Stimulated activated CD4-positive, alpha-beta T cell treated with anti-CD3 and anti-CD28 coated beads, Interleukin-1b, Interleukin-23, amount 100 ng/mL, for 24 hours (primary cell): ENCODE results near the gene PARD6G.

Experiments used
- DNase-seq, 4 experiments: peaks; one replicate each; pipeline ENCODE4 v3.0.0-alpha.2; 2020; ENCODE audit warnings: low read depth in 4 of 4, low spot score in 1 of 4

The PARD6G gene

DNA sequence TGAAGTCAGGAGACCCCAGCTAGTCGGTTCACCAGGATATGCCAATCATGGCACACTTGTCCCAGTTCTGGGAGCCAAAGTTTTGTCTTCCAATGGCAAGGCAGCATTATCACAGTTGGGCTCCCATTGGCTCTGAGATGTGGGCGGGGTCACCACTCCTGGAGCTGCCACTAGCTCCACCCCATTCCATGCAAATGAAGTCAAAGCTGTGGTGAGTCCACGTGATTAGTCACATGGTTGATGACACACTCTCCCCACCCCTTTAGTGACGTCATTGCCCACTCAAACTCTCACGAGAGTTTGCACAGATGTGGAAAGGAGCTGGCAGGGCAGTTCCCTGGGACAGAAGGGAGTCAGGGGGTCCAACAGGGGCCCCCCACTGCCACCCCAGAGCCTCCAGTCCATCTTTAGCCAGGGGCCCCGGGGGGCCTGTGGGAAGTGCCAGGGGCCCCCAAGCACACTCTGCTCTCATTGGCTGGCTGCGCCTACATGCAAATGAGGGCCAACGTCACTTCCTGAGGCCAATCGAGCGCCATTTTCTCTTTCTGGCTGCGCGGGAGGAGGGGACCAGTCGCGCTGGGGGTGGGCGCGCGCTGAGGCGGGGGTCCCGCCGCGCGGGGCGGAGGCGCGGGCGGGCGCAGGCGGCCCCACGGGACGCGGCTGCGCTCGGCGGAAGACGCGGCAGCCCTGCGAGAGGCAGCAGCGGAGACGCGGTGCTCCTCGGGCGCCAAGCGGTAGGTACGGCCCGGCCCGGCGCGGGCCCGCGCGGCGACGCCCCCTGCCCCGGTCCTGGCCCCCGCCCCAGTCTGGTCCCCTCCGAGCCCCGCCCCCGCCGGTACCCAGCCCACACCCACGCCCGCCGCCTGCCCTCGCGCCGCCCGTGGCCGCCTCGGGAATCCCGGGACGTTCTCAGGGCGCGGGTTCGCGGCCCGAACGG, 138.3 kb downstream of the PARD6G start, which contains the start of gene ADNP2:
TSS of gene ADNP2 (plus strand) at position 524 of the 937 bp plus-strand sequence. CDS start 8,281 bp downstream, outside the sequence.
- peak; percentile 65 to 76 (median 70) for DNase-seq

- no peak for DNase-seq
Observed at GRCh38 chr18:80108121-80108536, 139.2 kb downstream of the PARD6G start.

- no peak for DNase-seq
Observed at GRCh38 chr18:80107426-80107825, 139.9 kb downstream of the PARD6G start.
